CD4-positive, alpha-beta T cell (primary cell): ENCODE data around the gene DLG5. TPM values are rescaled to one million over a fixed set of nuclear protein-coding genes. Genes with fewer than 3 reads are reported as not detected.

Source experiments
- ATAC-seq: fragments of 200-7000 bp; cut with Tn5 transposase; one replicate; pipeline ENCODE4 v1.10.0; 2022; ENCODE audit warnings: mild to moderate bottlenecking; ENCODE audit not compliant: poor library complexity
- CTCF ChIA-PET: fragments of 350-600 bp; sonication (Branson Sonifier 250); formaldehyde crosslinking; loops from one replicate; lab custom pipeline; 2021; ENCODE audit warnings: antibody characterized with exemption, inconsistent platforms; lab: Charles Lee
- POLR2A ChIA-PET: fragments of 350-600 bp; sonication (Branson Sonifier 250); formaldehyde crosslinking; loops from one replicate; lab custom pipeline; 2021; ENCODE audit warnings: antibody characterized with exemption, inconsistent platforms; lab: Charles Lee
- DNase-seq, 14 experiments: peaks; one replicate each; pipeline ENCODE4 v3.0.0-alpha.2; 2013 to 2020; ENCODE audit warnings: mixed read lengths in 2 of 14
- H3K27ac ChIP-seq, 2 donors: one replicate each; pipeline versions ENCODE4 v1.5.1 to v1.7.0; 2013; ENCODE audit warnings: low read length in 2 of 2, low read depth in 1 of 2, mild to moderate bottlenecking in 1 of 2
- H3K27me3 ChIP-seq, 2 experiments: 1 replicate in 1 of 2; 2 replicates in 1 of 2; pipeline versions ENCODE4 v1.6.1 to v1.7.0; 2013; ENCODE audit warnings: low read length in 2 of 2, control low read depth in 1 of 2, mild to moderate bottlenecking in 1 of 2, moderate library complexity in 1 of 2; ENCODE audit not compliant: insufficient read depth in 2 of 2, control insufficient read depth in 1 of 2
- H3K36me3 ChIP-seq: one replicate; pipeline ENCODE4 v1.6.1; 2013; ENCODE audit warnings: low read length, control low read depth; ENCODE audit not compliant: insufficient read depth
- H3K4me1 ChIP-seq: one replicate; pipeline ENCODE4 v1.6.1; 2013; ENCODE audit warnings: low read length, control low read depth; ENCODE audit not compliant: insufficient read depth
- H3K4me3 ChIP-seq: one replicate; pipeline ENCODE4 v1.5.1; 2013; ENCODE audit warnings: mild to moderate bottlenecking, low read length, moderate library complexity
- H3K9me3 ChIP-seq, 2 experiments: 1 replicate in 1 of 2; 2 replicates in 1 of 2; pipeline versions ENCODE4 v1.6.1 to v1.7.0; 2013; ENCODE audit warnings: low read length in 2 of 2, mild to moderate bottlenecking in 2 of 2, control low read depth in 1 of 2, moderate library complexity in 1 of 2; ENCODE audit not compliant: control insufficient read depth in 1 of 2, insufficient read depth in 1 of 2
- H3K27ac Mint-ChIP-seq: one replicate; pipeline ENCODE4 v1.8.0; 2020; ENCODE audit warnings: mixed read lengths
- H3K27me3 Mint-ChIP-seq: one replicate; pipeline ENCODE4 v1.8.0; 2021; ENCODE audit warnings: mixed read lengths
- H3K36me3 Mint-ChIP-seq: one replicate; pipeline ENCODE4 v1.8.0; 2021; ENCODE audit warnings: low read depth, mixed read lengths
- H3K4me1 Mint-ChIP-seq: one replicate; pipeline ENCODE4 v1.8.0; 2021; ENCODE audit warnings: low read depth, mixed read lengths
- H3K4me3 Mint-ChIP-seq: one replicate; pipeline ENCODE4 v1.8.0; 2020; ENCODE audit warnings: mild to moderate bottlenecking, mixed read lengths
- H3K9me3 Mint-ChIP-seq: one replicate; pipeline ENCODE4 v1.8.0; 2020; ENCODE audit warnings: mixed read lengths
- CTCF ChIP-seq: fragments of 200-600 bp; IDR thresholded peaks from one replicate; pipeline ENCODE4 v1.8.0; 2022; ENCODE audit warnings: antibody characterized with exemption, mild to moderate bottlenecking
- intact Hi-C, 2 experiments: fragments of 100-400 bp; cut with DNase I in 1 of 2; cut with micrococcal nuclease in 1 of 2; formaldehyde crosslinking; loops; one replicate each; pipeline versions ENCODE4 v1.15.1 to v1.9.0; 2023 to 2025; cut with DNase I, micrococcal nuclease
- total RNA-seq, 174 experiments: library from RNA in 2 of 174; stranded (reverse) in 2 of 174; gene quantifications; one replicate each; pipeline ENCODE4 v1.2.3 and lab custom pipeline; 2021 to 2026

Gene DLG5
- total RNA-seq, 2 experiments from 2014 or later: 7.1 to 7.4 TPM

DNA sequence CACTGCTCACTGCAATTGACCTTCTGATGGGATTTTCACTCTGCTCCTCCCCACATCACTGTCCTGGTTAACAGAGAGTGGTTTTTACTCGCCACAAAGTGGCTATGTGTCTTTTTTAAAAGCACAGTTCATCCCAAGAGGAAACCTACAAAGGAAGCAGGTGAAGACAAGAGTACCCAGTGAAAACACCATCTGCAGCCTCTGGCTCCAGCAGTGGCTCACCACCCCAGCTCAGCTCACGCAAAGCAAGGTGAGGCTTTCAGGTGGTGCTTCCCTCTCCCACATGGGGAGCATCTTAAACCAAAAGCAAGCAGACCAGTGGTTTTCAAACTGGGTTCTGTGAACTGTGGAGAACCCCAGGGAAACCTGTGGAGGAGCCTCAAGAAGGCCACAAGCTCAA, 14.0 kb downstream of the DLG5 start:
- POLR2A ChIA-PET: no interaction called here
- H3K9me3 ChIP-seq: no peaks in the 10 kb centered on the region
- H3K27ac ChIP-seq: no peak overlapping the region
- TF ChIP-seq CTCF: no peak
- no peaks in the 10 kb centered on the region for H3K27me3 Mint-ChIP-seq
- H3K9me3 Mint-ChIP-seq: no peaks in the 10 kb centered on the region
- H3K4me3 ChIP-seq: no peak overlapping the region
- no peak overlapping the region for H3K27ac Mint-ChIP-seq
- ATAC-seq (no peak), DNase-seq (no peak)
- no peaks in the 10 kb centered on the region for H3K36me3 ChIP-seq
- no peak overlapping the region for H3K4me3 Mint-ChIP-seq
- intact Hi-C loops: no loop called here
- no peaks in the 10 kb centered on the region for H3K27me3 ChIP-seq
- H3K4me1 Mint-ChIP-seq: no peaks in the 10 kb centered on the region
- CTCF ChIA-PET: no interaction called here
- no peaks in the 10 kb centered on the region for H3K4me1 ChIP-seq
- no peaks in the 10 kb centered on the region for H3K36me3 Mint-ChIP-seq

DNA sequence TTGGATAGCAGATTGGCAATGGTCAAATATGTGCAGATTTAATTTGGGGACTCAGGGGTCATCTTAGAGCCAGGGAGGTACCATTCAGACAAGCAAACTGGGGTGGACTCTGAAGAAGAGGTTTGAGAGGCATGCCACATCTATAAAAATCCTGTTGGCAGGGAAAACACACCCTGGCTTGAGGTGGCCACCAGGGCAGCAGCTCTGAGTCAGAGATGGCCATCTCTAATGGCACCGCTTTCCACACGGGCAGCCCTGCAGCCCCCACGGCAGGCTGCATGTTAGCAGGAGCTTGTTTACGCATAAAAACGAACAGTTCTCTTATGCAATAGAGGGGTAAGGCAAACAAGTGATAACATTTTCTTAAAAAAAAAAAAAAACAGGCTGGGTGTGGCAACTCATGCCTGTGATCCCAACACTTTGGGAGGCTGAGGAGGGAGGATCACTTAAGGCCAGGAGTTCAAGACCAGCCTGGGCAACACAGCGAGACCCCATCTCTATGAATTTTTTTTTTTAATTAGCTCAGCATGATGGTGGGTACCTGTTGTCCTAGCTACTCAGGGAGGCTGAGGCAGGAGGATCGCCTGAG, 14.9 kb downstream of the DLG5 start:
- no peak for ATAC-seq
- TF ChIP-seq CTCF: no peak
- no peak overlapping the region for H3K27ac Mint-ChIP-seq

GRCh38 chr10:77910524-77911145, 15.9 kb downstream of the DLG5 start:
- DNase-seq (no peak), ATAC-seq (no peak)
- H3K4me1 ChIP-seq: no peaks in the 10 kb centered on the region
- H3K36me3 ChIP-seq: no peaks in the 10 kb centered on the region
- H3K4me3 ChIP-seq: no peak overlapping the region
- no peaks in the 10 kb centered on the region for H3K4me1 Mint-ChIP-seq
- ChIA-PET POLR2A (no interaction called here), CTCF (no interaction called here)
- no peaks in the 10 kb centered on the region for H3K9me3 ChIP-seq
- no peak for TF ChIP-seq CTCF
- H3K36me3 Mint-ChIP-seq: no peaks in the 10 kb centered on the region
- H3K4me3 Mint-ChIP-seq: no peak overlapping the region
- H3K9me3 Mint-ChIP-seq: no peaks in the 10 kb centered on the region
- H3K27me3 ChIP-seq: no peaks in the 10 kb centered on the region
- H3K27me3 Mint-ChIP-seq: no peaks in the 10 kb centered on the region
- H3K27ac Mint-ChIP-seq: no peak overlapping the region
- intact Hi-C loops: no loop called here
- no peak overlapping the region for H3K27ac ChIP-seq

More for the DNA sequence above, 14.9 kb downstream of the DLG5 start:
- H3K4me1 ChIP-seq: no peaks in the 10 kb centered on the region
- Mint-ChIP-seq H3K27me3 (no peaks in the 10 kb centered on the region), H3K4me1 (no peaks in the 10 kb centered on the region), H3K4me3 (no peak overlapping the region), H3K9me3 (no peaks in the 10 kb centered on the region), H3K36me3 (no peaks in the 10 kb centered on the region)
- CTCF ChIA-PET: no interaction called here
- no peak overlapping the region for H3K4me3 ChIP-seq
- no peaks in the 10 kb centered on the region for H3K36me3 ChIP-seq
- no peaks in the 10 kb centered on the region for H3K27me3 ChIP-seq
- intact Hi-C loops: no loop called here
- H3K9me3 ChIP-seq: no peaks in the 10 kb centered on the region
- no peak overlapping the region for H3K27ac ChIP-seq
- POLR2A ChIA-PET: no interaction called here
- DNase-seq: no peak
